OCI-LY3 (cell line): ENCODE measurements around the gene ASIC1.

ENCODE experiments used
- H2AFZ ChIP-seq: fragments of 200-600, 300-600 bp; shearing (Covaris generic); 2 replicates; pipeline ENCODE4 v1.6.0; 2014; ENCODE audit warnings: antibody characterized with exemption, low read depth, low read length
- H3K27ac ChIP-seq: fragments of 200-600, 300-600 bp; sonication (generic); 2 replicates; pipeline ENCODE4 v1.5.1; 2014; ENCODE audit warnings: mild to moderate bottlenecking, low read length, moderate library complexity, mixed read lengths
- H3K27me3 ChIP-seq: fragments of 200-600, 300-600 bp; sonication (generic); 2 replicates; pipeline ENCODE4 v1.6.1; 2014; ENCODE audit warnings: low read depth, low read length, mixed read lengths
- H3K36me3 ChIP-seq: fragments of 200-600, 300-600 bp; sonication (generic); replicated peaks from 2 replicates; pipeline ENCODE3; 2014; ENCODE audit warnings: low read depth, low read length, mixed read lengths
- H3K4me1 ChIP-seq: fragments of 300-600, 200-600 bp; sonication (generic); 2 replicates; pipeline ENCODE4 v1.6.1; 2014; ENCODE audit warnings: low read length, mixed read lengths
- H3K4me2 ChIP-seq: fragments of 200-600, 300-600 bp; sonication (generic); 2 replicates; pipeline ENCODE4 v1.6.1; 2014; ENCODE audit warnings: low read length, mixed read lengths
- H3K4me3 ChIP-seq: fragments of 300-600, 200-600 bp; sonication (generic); 2 replicates; pipeline ENCODE4 v1.5.1; 2014; ENCODE audit warnings: antibody characterized with exemption, mild to moderate bottlenecking, low read length, moderate library complexity
- H3K79me2 ChIP-seq: fragments of 300-600, 200-600 bp; shearing (Covaris generic); 2 replicates; pipeline ENCODE4 v1.6.1; 2014; ENCODE audit warnings: mild to moderate bottlenecking, low read length, mixed read lengths
- H3K9ac ChIP-seq: fragments of 300-600, 200-600 bp; shearing (Covaris generic); 2 replicates; pipeline ENCODE4 v1.6.0; 2014; ENCODE audit warnings: mild to moderate bottlenecking, low read length, moderate library complexity
- H3K9me3 ChIP-seq: fragments of 200-600, 300-600 bp; shearing (Covaris generic); 2 replicates; pipeline ENCODE4 v1.6.1; 2014; ENCODE audit warnings: low read length, mixed read lengths; ENCODE audit not compliant: insufficient read depth
- H4K20me1 ChIP-seq: fragments of 200-600, 300-600 bp; sonication (generic); 2 replicates; pipeline ENCODE4 v1.6.1; 2016; ENCODE audit warnings: low read length, mixed read lengths; ENCODE audit not compliant: insufficient read depth
- CTCF ChIP-seq: fragments of 200-600, 300-600 bp; sonication (generic); IDR thresholded peaks from 2 replicates; pipeline ENCODE4 v1.5.1; 2014; ENCODE audit warnings: antibody characterized with exemption, low read length, low read depth
- EZH2phosphoT487 ChIP-seq: fragments of 200-600 bp; shearing (Covaris generic); IDR thresholded peaks from 2 replicates; pipeline ENCODE4 v1.6.1; 2018; ENCODE audit warnings: antibody characterized with exemption, mixed run types, low read depth

Gene ASIC1

GRCh38 chr12:50102131-50102531 is 44.7 kb downstream of the ASIC1 start:
- Histone ChIP-seq H3K4me2 (no peak overlapping the region), H3K9ac (no peak overlapping the region), H3K27ac (no peak overlapping the region), H3K36me3 (peaks cover 28% of the 10 kb centered on the region), H3K9me3 (no peaks in the 10 kb centered on the region), H2AFZ (no peak overlapping the region), H4K20me1 (no peaks in the 10 kb centered on the region), H3K4me3 (no peak overlapping the region), H3K27me3 (no peaks in the 10 kb centered on the region), H3K79me2 (no peaks in the 10 kb centered on the region), H3K4me1 (peaks cover 20% of the 10 kb centered on the region)
- TF ChIP-seq CTCF, result no peak
- no peak for TF ChIP-seq EZH2phosphoT487

DNA sequence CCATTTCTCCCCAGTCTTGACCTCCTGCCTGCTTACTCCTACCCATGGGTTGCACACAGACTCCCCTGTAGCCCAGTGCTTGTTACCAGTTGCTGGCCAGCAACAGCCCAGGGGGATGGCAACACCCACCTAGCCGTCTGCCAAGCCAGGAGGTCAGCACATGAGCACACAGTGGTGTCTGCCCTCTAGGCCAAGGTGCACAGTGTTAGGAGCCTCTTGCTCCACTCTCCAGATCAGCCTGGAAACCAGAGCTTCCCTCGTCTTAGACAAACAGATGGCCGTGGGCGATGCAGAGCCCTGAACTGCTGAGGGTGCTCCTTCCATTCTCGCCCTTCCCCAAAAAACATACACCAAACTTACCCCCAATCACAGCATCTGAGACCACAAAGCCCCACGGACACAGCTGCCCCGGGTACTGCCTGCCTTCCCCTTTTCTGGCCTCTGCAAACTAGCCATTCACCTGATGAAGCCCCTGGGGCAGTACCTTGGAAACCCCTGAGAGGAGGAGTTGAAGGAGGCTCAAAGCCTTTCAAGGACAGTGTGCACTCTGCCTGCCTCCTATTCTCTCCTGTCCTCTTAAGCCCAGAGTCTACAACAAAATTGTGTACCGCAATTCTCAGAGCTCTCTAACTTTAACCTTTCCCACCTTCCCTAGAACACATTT is 45.4 kb downstream of the ASIC1 start:
- Histone ChIP-seq H3K9me3 (no peaks in the 10 kb centered on the region), H3K27ac (peak overlapping the region; percentile 6; the same call in 1 of the 2 replicates), H3K4me2 (0 out of 2 replicates have a peak overlapping the region, but pooled peaks have one; percentile 12), H3K9ac (peak overlapping the region; percentile 19; the same call in 1 of the 2 replicates), H3K79me2 (no peaks in the 10 kb centered on the region), H4K20me1 (no peaks in the 10 kb centered on the region), H3K4me3 (no peak overlapping the region), H2AFZ (no peak overlapping the region), H3K36me3 (peaks cover 27% of the 10 kb centered on the region), H3K27me3 (no peaks in the 10 kb centered on the region), H3K4me1 (peaks cover 20% of the 10 kb centered on the region)
- TF ChIP-seq EZH2phosphoT487, result no peak
- no peak for TF ChIP-seq CTCF

- Histone ChIP-seq H3K9me3 (no peaks in the 10 kb centered on the region), H3K4me2 (0 out of 2 replicates have a peak overlapping the region, but pooled peaks have one; percentile 12), H3K9ac (peak overlapping the region; percentile 19; the same call in 1 of the 2 replicates), H3K27ac (0 out of 2 replicates have a peak overlapping the region, but pooled peaks have one; percentile 6), H3K79me2 (no peaks in the 10 kb centered on the region), H3K4me1 (peaks cover 20% of the 10 kb centered on the region), H3K36me3 (peaks cover 22% of the 10 kb centered on the region), H4K20me1 (no peaks in the 10 kb centered on the region), H2AFZ (no peak overlapping the region), H3K27me3 (no peaks in the 10 kb centered on the region), H3K4me3 (no peak overlapping the region)
- TF ChIP-seq CTCF, result no peak
- no peak for TF ChIP-seq EZH2phosphoT487
These were observed 46.0 kb downstream of the ASIC1 start for GRCh38 chr12:50103351-50103750.

DNA sequence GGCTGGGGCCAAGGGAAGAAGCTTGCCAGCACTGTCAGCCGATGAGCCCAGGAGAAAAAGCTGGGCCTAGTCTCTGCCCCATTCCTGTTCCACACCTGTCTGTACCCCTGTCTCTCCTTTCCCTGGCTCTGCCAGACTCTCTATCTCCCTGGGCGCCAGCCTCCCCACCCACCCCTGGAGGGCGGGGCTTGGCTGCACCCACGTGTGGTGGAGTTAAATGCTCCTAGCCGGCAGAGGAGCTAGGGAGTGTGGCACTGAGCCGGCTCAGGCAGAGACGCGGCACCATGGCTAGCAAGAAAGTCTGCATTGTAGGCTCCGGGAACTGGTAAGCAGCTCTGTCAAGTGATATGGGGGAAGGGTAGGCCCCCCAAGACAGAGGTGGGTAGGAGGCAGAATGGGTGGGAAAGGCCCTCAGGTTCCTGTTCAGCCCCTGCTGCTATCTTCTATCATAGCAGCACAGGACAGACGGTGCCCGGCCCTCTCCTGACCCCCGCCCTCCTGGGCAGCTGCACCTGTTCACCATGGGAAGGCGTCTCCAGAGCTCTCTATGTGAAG is 46.4 kb downstream of the ASIC1 start, which contains the start of gene GPD1:
Gene GPD1 (plus strand): TSS at position 242 of the 555 bp plus-strand sequence. CDS start 43 bp downstream, at position 285.
- Histone ChIP-seq H3K36me3 (peaks cover 18% of the 10 kb centered on the region), H3K27me3 (no peaks in the 10 kb centered on the region), H3K4me2 (0 out of 2 replicates have a peak within 1 kb of the TSS, but pooled peaks have one; percentile 12), H3K4me1 (peaks cover 20% of the 10 kb centered on the region), H2AFZ (no peak within 1 kb of the TSS), H3K4me3 (no peak within 1 kb of the TSS), H3K9ac (peak within 1 kb of the TSS; percentile 19; the same call in 1 of the 2 replicates), H3K27ac (0 out of 2 replicates have a peak within 1 kb of the TSS, but pooled peaks have one; percentile 6), H3K79me2 (no peaks in the 10 kb centered on the region), H4K20me1 (no peaks in the 10 kb centered on the region), H3K9me3 (no peaks in the 10 kb centered on the region)
- TF ChIP-seq CTCF (no peak), EZH2phosphoT487 (no peak)
